Stimulated activated CD8-positive, alpha-beta memory T cell treated with anti-CD3 and anti-CD28 coated beads, Interleukin-4, amount 100 ng/mL, for 48 hours (primary cell): Measurements from ENCODE around the gene TIPIN.
"Not testable (repeated sequence)": the region's sequence is repeated elsewhere in the genome, so short reads cannot be mapped to it uniquely, and the experiment has no call there.

ENCODE experiments used
- DNase-seq: peaks from one replicate; pipeline ENCODE4 v3.0.0-alpha.2; 2020

Gene TIPIN

DNA sequence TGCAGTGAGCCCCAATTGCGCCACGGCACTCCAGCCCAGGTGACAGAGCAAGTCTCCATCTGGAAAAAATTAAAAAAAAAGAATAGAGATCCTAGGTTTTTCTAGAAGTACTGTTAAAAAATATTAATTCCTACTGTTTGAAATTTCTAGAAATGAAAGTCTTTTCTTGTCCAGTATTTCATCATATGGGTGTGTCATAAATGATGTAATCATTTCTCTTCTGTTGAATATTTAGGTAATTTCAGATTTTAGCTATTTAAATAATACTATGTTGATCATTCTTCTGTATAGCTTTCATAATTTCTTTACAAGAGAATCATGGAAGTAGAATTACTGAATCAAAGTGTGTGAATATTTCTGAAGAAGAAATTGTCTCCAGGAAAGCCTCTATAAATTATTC, 24.9 kb upstream of the TIPIN start:
- not testable (repeated sequence) for DNase-seq

DNA sequence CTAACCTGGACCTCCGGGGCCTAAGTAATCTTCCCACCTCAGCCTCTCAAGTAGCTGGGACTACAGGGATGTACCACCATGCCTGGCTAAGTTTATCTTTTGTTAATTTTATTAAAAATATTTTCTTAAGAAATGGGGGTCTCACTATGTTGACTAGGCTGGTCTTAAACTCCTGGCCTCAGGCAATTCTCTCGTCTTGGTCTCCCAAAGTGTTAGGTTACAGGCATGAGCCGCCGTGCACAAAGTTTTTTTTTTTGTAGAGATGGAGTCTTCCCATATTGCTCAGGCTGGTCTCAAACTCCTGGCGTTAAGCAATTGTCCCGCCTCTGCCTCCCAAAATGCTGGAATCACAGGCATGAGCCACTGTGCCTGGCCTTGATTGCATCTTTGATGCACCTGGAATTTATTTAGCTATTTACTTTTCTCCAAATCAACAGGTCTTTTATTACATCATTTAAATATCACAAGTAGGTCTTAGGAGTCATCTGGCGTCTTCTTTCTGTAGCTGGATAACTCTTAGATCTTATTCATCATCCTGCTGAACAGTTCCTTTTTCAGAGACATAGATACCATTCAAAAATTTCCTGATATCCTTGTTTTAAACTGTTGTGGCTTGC, 22.4 kb upstream of the TIPIN start:
- DNase-seq: no peak

DNA sequence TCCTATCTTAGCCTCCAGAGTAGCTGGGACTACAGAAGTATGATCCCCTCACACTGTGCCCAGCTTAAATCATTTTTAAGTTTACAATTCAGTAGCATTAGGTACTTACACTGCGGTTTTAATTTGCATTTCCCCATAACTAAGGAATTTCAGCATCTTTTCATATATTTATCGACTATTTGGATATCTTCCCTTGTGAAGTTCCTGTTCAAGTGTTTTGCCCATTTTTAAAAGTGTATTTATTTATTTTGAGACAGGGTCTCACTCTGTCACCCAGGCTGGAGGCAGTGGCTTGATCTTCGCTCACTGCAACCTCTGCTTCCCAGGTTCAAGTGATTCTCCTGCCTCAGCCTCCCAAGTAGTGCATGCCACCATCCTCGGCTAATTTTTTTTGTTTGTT, 17.7 kb upstream of the TIPIN start:
- DNase-seq: no peak

DNA sequence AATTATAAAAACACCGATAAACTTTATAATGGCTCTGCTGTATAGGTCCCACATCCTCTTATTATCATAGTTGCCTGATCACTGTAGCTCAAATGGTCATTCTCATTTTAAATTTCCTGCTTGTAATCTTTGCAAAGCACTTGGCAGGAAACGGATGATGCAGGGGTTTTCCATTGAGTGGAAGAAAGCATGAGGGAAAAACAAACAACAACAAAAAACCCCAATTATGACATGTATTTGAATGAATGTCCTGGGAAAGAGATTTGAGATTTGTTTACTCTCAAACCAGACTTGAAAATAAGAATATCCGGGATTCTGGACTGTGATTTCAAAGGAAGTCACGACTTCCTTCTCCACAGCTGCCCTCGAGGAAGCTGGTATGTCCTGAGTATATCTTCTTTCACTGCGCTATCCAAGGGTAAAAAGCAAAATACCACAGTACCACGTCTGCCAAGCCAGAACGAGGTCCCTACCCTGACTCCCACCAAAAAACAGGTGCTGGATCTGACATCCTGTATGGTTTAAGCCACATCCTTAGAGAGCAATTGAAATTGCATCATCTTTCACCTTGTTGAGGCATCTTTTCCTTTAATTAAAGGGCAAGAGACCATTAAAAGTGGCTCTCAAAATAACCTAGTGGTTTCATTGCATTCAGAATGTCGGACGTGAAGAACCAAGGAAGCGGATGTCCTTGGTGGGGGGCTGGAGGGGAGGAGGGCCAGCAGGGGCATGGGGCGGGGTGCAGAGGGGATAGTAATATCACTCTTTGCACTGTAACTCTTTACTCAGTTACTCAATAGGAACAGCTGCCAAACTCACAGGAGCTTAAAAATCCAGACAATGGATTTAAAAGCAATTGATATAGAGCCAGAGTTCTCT, 13.5 kb upstream of the TIPIN start:
- peak; percentile 48 for DNase-seq

DNA sequence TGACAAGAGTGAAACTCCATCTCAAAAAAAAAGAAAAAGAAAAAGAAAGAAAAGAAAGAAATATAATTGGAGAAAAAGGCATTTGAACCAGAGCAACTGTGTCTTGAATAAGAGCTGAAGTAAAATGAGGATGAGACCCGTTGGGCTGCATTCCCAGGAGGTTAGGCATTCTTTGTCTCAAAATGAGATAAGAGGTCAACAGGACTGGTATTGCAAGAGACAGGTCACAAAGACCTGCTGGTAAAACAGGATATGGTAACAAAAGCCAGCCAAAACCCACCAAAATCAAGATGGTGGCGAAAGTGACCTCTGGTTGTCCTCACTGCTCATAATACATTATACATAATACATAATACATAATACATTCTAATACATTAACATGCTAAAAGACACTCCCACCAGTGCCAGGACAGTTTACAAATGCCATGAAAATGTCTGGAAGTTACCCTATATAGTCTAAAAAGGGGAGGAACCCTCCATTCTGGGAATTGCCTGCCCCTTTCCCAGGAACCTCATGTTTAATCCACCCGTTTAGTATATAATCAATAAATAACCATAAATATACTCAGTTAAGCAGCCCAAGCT, 8.6 kb upstream of the TIPIN start:
- DNase-seq: no peak

DNA sequence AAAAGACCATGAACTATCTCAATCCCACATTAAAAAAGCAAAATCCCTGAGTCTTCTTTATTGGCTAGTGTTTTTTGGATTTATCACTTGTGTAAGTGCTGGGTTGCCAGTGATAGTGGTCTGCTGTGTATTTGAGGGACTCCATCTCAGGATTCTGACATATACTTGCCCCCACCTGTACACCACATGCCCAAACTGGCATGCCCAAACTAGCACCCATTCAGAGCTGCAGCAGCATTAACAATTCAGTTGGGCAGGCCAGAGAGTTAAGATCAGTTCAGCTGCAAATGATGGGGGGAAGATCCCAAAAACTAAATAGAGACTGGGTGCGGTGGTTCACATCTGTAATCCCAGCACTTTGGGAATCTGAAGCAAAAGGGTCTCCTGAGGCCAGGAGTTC, 6.3 kb upstream of the TIPIN start:
- no peak for DNase-seq

DNA sequence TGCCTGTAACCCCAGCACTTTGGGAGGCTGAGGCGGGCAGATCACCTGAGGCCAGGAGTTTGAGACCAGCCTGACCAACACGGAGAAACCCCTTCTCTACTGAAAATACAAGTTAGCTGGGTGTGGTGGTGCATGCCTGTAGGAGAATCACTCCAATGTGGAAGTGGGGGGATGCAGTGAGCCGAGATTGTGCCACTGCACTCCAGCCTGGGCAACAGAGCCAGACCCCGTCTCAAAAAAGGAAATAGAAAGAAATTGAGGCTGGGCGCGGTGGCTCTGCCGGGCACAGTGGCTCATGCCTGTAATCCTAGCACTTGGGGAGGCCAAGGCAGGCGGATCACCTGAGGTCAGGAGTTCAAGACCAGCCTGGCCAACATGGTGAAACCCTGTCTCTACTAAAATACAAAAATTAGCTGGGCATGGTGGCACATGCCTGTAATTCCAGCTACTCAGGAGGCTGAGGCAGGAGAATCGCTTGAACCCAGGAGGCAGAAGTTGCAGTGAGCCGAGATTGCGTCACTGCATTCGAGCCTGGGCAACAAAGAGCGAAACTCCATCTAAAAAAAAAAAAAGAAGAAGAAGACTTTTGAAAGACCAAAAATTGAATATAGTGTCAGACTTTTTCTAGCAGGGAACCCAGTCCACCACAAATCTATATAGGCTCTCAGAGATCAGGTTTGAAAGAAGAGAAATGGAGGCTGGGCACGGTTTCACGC, 5.4 kb upstream of the TIPIN start:
- not testable (repeated sequence) for DNase-seq

DNA sequence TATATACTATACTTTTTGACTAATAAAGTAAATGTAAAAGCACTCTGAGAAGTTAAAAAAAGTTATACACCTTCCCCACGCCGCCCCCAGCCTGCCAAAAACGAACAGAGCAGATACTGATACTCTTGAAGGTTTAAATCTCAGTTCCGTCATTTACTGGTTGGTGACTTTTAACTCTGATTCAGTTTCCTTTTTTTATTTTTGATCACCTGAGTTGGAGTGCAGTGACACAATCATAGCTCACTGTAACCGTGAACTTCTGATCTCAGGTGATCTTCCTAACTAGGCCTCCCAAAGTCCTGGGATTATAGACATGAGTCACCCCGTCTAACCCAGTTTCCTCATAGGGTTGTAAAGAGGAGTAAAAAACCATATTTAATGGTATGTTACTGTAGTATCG, 3.3 kb upstream of the TIPIN start:
- DNase-seq: no peak

DNA sequence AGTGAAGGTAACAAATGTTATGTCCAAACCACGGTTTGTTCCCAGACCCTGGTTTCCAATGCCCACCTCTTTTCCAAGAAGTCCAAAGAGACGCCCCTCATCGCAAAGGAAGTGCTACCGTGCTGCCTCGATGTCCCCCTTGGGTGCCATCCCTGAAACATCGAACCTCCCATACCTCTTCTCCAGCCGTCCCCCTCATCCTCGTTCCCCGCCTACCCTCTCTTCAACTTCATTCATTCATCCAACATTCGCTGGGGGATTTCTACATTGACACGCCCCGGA, 467 bp downstream of the TIPIN start:
- no peak for DNase-seq

DNA sequence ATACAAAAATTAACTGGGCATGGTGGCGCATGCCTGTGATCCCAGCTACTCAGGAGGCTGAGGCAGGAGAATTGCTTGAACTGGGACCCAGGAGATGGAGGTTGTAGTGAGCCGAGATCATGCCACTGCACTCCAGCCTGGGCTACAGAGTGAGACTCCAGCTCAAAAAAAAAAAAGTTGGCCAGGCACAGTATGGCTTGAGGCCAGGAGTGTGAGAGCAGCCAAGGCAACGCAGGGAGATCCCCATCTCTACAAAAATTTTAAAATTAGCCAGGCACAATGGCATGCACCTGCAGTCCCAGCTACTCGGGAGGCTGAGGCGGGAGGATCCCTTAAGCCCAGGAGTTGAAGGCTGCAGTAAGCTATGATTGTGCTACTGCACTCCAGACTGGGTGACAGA, 8.0 kb downstream of the TIPIN start:
- not testable (repeated sequence) for DNase-seq

DNA sequence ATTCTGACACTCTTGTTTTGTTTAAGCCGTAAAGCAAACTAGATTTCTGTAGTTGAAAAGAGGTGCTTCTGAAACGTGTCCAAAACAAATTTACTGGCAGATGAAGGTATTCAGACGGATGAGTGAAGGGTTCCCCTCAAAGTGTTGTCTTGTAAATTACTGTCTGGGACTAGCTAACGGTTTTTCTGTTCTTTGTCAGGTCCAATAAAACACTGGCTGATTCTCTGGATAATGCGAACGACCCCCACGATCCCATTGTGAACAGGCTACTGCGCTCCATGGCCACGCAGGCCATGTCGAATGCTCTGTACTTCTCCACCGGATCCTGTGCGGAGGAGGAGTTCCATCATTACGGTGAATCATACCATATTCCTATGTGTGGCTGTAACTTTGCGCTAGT, 27.7 kb downstream of the TIPIN start:
- no peak for DNase-seq

DNA sequence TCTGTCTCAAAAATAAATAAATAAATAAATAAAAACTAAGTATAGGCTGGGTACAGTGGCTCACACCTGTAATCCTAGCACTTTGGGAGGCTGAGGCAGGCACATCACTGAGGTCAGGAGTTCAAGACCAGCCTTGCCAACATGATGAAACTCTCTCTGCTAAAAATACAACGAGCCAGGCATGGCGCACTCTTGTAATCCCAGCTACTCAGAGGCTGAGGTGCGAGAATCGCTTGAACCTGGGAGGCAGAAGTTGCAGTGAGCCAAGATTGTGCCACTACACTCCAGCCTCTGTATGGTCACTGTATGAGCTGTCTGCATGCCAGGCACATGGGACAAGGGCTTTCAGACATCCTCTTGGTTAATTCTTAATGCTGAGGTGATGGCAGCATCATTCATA, 28.7 kb downstream of the TIPIN start:
- DNase-seq: no peak

DNA sequence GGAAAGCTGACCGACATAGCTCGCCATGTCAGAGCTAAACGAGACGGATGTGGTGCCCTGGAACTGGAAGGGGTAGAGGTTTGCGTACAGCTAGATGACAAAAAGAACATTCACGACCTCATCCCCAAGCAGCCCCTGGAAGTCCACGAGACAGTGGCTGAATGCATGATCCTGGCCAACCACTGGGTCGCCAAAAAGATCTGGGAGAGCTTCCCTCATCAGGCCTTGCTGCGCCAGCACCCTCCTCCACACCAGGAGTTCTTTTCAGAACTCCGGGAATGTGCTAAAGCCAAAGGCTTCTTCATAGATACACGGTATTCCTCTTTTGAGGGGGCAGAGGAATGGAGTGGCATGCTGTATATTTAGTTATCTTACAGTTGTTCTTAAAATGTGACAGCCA, 30.4 kb downstream of the TIPIN start:
- no peak for DNase-seq

DNA sequence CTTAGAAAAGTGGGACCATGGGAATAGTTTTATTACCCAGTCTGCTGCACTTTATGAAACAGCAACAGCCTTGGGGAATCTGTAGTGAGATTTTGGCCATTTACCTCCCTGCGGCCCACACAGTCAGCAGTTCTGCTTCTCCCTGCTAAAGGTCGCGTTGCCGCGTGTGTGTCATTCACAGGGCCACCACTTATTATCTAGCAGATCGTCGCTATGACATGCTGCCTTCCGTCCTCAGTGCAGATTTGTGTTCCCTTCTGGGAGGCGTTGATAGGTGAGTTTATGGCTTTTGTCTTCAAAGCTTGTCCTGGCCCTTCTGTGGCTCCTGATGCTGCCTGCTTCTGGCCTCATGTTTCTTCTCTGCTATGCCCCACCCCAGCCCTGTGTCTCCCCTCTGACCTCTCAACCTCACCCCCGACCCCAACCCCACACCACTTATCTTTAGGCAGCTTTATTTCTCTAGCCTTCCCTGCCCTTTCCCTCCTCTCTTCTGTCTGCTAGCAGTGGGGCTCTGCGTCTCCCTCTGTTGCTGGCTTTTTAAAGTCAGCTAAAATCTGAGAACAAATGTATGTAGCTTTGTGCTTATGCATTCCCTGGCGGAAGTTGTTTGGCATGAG, 33.1 kb downstream of the TIPIN start:
- DNase-seq: no peak

DNA sequence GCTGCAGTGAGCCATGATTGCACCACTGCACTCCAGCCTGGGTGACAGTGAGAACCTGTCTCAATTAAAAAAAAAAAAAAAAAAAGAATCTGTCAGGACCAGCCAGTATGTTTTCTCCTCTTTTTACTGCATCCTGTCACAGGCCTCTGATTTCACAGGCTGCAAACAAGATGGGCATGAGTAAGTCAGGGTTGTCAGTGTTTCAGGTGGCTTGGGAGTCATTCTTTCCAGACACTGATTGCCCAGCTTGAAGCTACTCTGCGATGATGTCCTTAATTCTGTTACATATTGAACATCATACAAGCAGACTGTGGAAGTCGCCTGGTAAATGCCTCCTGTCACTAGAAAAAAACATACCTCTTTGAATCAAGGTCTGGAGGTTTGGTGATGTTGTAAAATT, 44.3 kb downstream of the TIPIN start:
- DNase-seq: no peak

DNA sequence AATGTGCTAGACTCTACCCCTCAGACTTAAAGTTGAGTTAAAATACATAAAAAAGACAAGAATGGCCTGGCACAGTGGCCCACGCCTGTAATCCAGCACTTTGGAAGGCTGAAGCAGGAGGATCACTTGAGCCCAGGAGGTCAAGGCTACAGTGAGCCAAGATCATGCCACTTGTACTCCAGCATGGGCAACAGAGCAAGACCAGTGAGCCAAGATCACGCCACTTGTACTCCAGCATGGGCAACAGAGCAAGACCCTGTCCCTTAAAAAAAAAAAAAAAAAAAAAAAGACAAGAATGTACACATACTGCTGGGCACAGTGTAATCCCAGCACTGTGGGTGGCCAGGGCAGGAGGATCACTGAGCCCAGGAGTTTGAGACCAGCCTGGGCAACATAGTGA, 45.7 kb downstream of the TIPIN start:
- no peak for DNase-seq

DNA sequence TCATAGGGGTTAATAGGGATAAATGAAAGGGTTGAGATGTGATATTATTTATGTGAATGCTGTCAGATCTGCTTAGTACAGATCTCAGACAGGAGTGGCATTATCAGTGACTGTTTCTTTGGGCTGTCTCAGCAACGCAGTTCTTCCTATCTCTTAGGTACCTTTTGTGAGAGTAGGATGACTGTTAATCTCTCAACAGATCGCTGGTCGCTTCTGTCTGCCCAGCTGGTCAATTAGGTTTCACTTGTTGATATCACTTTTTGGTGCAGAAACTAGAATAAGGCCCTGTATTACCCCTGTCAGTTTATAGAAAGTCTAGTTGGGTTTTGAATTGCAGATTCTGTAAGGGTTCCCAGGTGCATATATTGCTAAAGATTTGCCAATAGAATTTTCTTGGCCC, 46.7 kb downstream of the TIPIN start:
- no peak for DNase-seq

DNA sequence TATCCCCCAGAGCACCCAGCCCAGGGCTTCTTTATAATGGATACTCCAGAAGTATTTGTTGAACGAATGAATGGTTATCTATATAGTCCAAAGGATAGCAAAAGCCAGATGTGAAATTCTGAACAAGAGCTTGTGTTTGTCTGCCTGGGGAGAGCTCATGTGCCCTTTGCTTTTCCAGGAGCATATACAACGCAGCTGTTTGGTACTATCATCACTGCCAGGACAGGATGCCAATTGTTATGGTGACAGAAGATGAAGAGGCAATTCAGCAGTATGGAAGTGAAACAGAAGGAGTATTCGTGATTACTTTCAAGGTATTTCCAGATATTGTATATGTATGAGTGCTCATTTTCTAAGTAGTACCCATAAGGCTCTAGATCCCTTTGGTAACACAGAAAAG, 48.0 kb downstream of the TIPIN start:
- DNase-seq: no peak

DNA sequence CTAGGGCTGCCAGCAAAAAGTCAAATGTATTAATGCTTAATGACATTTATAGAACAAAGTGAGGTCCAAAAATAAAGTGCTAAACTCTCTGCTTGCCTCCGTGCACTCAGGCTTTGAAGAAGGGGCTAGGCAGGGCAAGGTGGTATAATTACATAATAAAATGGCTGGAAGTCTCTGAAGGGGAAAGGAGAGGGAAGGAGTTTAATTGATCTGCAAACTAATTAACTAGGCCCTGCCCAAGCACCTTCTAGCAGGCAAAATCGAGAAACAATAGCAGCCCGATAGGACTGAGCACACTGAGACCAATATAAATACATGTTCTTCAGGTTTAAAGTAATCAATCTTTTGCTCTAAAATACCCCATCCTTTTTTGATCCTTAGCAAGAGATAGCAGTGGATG, 50.1 kb downstream of the TIPIN start:
- DNase-seq: no peak

DNA sequence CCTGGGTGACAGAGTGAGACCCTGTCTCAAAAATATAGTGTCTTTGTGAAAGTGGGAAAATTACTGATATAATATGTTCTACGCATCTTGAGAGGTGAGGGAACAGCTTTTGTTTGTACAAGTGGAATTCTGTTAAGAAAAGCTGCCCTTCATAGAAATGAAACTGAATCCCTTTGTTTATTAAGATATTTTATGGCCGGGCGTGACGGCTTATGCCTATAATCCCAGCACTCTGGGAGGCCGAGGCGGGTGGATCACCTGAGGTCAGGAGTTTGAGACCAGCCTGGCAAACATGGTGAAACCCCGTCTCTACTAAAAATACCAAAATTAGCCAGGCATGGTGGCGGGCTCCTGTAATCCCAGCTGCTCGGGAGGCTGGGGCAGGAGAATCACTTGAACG, 52.1 kb downstream of the TIPIN start:
- DNase-seq: not testable (repeated sequence)

DNA sequence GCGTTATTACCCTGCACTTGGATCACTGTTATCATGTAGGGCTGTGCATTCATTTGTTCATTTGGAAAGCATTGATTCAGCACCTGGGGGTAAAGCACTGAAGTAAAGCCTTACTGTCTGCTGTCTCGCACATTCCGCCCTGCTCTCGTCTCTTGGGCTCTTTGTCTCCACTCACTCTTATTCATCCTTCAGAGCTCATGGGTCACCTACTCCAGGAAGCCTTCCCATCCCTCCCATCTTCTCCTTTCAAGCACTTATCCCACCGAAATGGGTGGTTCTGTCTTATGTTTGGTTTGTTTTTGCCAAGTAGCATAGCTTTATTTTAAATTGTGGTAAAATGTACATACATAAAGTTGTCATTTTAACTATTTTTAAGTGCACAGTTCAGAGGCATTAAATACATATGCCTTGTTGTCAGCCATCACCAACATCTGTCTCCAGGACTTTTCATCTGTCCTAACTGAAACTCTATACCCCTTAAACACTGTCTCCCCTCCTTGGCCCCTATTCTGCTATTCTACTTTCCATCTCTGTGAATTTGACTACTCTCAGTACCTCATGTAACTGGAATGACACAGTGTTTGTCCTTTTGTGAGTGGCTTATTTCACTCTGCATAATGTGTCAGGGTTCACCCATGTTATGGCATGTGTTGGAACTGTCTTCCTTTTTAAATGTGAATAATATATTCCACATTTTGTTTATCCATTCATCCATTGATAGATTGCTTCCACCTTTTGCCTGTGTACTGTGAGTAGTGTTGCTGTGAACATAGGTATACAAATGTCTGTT, 53.8 kb downstream of the TIPIN start:
- no peak for DNase-seq

DNA sequence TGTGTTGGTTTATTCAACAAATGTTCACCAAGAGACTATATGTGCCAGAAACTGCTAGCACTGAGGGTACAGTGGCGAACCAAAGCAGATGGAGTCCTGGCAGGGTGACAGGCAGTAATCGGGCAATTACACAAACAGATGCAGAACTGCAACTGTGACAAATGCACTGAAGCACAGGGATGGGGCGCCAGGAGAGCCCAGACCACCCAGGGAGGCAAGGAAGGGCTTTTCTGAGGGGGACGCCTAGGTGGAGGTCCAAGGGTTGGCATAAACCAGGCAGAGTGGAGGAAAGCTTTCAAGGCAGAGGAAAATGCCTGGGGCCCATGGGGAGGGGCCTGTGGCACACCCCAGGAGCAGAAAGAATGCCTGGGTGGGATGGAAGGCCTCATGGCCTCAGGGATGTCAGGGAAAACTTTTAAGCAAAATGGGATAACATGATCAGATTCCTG, 57.7 kb downstream of the TIPIN start:
- DNase-seq: no peak

DNA sequence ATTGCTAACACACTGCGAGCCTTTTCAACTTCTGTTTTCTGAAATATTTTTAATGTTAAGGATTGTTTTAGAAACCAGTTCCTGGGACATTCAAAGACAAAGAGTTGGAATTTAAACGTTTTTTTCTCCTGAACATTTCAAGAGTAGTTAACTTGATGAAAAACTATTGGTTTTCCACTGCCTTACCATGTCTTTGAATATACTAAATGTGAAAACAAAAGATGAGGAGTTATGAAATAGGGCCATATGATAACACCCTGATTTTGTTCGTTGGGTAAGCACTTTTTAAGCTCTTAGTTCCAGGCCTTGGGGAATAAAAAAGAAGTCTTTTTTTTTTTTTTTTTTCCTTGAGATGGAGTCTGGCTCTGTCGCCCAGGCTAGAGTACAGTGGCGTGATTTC, 60.3 kb downstream of the TIPIN start:
- no peak for DNase-seq
